Cardiac fibroblast (primary cell): ENCODE measurements around the gene PKP2.
A peak's percentile ranks its signal among the peaks of the same experiment; 100 is the strongest.

Experiments
- DNase-seq, 2 donors: peaks; one replicate each; pipeline versions ENCODE4 v3.0.0 to v3.0.0-alpha.2; 2010; ENCODE audit warnings: low read depth in 2 of 2
- H3K4me3 ChIP-seq, 2 donors: replicated peaks in 1 of 2; 1 replicate in 1 of 2; 2 replicates in 1 of 2; pipeline ENCODE4 v1.5.1; 2011; ENCODE audit warnings: low read depth in 2 of 2, low read length in 2 of 2, mild to moderate bottlenecking in 2 of 2, moderate library complexity in 1 of 2
- TF ChIP-seq, protein P1 (sequence below): IDR thresholded peaks from one replicate; pipeline ENCODE4 v1.5.1; 2011; ENCODE audit warnings: low read depth, mild to moderate bottlenecking, low read length, inconsistent platforms

PKP2 gene

DNA sequence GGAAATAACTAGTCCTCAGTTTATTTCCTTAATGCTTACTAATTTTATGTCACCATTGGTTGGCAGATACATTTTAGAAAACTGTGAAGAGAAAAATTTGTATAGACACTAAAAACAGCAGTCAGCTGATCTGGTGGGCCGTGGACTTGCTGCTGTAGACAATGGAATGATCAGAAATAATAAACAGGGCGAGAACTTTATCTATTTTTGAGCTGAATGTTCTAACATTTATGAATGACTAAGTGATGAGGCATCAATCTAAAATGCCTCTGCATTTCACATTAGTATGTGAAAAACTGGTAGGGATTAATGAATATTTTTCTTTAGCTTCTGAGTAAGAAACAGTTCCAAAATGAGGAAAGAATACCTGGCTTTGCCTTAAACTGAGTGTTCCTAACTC is 24.8 kb upstream of the PKP2 start:
- no peak overlapping the region for H3K4me3 ChIP-seq
- TF ChIP-seq, protein P1, sequence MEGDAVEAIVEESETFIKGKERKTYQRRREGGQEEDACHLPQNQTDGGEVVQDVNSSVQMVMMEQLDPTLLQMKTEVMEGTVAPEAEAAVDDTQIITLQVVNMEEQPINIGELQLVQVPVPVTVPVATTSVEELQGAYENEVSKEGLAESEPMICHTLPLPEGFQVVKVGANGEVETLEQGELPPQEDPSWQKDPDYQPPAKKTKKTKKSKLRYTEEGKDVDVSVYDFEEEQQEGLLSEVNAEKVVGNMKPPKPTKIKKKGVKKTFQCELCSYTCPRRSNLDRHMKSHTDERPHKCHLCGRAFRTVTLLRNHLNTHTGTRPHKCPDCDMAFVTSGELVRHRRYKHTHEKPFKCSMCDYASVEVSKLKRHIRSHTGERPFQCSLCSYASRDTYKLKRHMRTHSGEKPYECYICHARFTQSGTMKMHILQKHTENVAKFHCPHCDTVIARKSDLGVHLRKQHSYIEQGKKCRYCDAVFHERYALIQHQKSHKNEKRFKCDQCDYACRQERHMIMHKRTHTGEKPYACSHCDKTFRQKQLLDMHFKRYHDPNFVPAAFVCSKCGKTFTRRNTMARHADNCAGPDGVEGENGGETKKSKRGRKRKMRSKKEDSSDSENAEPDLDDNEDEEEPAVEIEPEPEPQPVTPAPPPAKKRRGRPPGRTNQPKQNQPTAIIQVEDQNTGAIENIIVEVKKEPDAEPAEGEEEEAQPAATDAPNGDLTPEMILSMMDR = no peak
- DNase-seq = peak; percentile 9 to 69

DNA sequence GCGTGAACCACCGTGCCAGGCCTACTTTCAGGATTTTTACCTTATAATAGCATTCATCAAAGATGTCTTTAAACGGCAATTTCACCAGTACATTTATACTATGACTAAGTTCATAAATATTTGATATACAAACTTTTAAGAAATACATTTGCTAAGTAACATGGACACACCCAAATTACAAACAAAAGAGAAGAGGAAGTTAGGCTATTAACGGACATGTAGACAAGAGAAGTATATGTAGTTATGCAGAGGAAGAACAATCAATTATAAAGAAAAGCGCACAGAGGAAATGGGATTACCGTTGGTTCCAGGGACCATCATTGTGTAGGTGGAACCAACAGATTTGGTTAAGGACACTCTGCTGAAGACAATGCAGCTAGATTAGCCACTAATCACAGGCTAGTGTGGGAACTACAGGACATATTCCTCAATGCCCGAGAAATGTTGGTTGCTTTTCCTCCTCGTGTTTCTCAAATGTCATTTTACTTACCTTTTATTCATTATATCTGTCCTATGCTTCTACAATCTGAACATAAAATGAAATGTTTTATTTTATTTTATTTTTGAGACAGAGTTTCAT is 24.0 kb upstream of the PKP2 start:
- TF ChIP-seq, protein P1 = no peak
- DNase-seq = peak; percentile 15 to 61

DNA sequence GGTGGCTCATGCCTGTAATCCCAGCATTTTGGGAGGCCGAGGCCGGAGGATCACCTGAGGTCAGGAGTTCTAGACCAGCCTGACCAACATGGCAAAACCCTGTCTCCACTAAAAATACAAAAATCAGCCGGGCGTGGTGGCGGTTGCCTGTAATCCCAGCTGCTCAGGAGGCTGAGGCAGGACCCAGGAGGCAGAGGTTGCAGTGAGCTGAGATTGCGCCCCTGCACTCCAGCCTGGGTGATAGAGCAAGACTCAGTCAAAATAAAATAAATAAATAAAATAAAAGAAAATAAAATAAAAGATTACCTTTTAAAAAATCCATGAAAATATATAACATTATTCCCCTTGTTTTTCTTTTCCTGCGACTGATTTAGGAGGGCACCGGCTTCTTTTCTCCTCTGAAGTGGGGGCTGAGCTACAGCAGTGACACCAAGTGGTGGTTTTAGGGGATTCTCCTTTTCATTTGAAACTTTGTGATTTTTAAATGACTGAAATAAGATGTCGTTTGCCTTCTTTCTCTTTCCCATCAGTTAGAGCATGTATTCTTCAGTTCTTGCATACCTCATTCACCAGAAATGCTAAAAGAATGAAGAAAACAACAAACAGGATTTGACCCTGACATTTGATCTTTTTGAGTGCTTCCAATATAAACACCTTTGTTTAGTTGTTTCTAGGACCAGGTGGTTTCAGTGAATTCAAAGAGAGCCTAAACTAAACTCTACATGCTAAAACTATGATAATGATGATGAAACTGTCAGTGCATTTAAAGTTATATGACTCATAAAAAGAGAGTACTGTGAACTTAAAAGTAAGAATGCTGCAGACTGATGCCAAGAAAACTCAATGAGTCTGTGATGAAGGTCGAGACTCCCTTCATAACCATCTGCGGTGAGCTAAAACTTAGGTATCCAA is 22.6 kb upstream of the PKP2 start:
- DNase-seq = peak; percentile 71 to 95
- TF ChIP-seq, protein P1 = peak; percentile 40
- H3K4me3 ChIP-seq = no peak overlapping the region

More for the DNA sequence above, 24.0 kb upstream of the PKP2 start:
- H3K4me3 ChIP-seq = no peak overlapping the region

DNA sequence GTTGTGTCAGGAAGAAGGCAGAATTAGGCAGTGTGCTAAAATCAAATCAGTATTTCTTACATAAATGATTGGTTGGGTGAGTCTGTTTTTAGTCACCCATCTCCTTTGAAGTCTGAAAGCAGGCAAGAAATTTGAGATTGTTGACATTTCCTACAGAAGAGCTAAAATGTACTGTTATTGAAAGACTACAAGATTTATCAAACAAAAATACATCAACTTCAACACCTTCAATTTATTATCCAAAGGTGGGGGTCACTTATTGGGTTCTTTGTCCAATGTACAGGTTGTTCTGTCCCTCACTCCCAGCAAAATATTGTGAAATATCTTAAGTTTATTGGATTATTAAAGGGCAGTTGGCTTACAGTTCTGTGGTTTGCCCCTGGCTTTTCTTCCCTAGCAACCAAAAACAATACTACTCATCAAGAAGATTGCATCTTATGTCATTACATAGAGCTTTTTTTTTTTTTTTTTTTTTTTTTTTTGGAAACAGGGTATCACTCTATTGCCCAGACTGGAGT is 20.6 kb upstream of the PKP2 start:
- TF ChIP-seq, protein P1 = no peak
- no peak overlapping the region for H3K4me3 ChIP-seq
- DNase-seq = peak; percentile 60 to 83

DNA sequence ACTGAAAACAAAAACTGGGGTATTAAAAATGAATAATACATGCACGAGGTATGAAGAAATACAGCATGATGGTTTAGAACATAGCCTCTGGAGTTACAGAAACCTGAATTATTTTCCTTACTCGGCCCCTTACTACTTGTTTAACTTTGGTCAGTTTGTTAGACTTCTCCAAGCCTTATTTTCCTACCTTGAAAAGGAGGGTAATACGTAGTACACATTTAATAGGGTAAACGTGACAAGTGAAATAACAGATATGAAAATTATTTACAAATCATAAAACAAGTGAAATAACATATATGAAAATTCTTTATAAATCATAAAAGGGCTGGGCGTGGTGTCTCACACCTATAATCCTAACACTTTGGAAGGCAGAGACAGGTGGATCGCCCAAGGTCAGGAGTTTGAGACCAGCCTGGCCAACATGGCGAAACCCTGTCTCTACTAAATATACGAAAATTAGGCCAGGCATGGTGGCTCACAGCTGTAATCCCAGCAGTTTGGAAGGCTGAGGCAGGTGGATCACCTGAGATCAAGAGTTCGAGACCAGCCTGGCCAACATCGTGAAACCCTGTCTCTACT is 11.4 kb upstream of the PKP2 start:
- TF ChIP-seq, protein P1 = no peak
- no peak overlapping the region for H3K4me3 ChIP-seq
- DNase-seq = no peak

DNA sequence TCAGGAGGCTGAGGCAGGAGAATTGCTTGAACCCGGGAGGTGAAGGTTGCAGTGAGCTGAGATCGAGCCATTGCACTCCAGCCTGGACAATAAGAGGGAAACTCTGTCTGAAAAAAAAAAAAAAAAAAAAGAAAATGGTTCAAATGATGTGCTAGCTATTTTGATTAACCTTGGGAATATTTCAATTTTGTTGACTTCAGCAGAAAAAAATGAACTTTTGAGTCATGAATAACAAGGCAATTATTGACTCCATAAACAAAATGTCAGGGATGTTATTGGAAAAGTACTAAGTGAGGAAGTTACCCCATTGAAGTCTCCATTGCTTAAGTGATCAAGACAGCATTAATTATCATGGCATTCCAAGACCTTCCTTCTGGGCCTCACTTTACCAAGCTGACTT is 10.6 kb upstream of the PKP2 start:
- TF ChIP-seq, protein P1 = no peak
- no peak overlapping the region for H3K4me3 ChIP-seq
- no peak for DNase-seq
